ENCODE data around the gene EVL.
"Not testable (repeated sequence)": the region's sequence is repeated elsewhere in the genome, so short reads cannot be mapped to it uniquely, and the experiment has no call there.

EVL gene

DNA sequence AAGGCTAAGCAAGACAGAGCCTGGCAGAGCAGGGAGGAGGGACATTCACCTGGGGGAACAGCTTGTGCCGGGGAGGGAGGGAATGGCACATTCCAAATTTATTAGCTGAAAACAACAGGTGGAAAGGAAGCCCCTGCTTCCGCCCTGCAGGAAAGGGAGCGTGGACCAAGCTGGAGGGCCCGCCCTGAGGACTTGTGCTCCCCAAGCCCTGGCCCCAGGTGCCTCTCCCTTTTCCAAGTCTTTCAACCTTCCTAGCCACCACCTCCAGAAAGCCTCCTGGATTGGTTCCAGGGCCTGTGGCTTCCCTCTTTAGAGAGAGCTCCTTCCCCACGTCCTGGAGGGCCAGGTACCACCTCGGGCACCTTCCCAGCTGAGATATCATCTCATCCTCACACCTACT, 91.6 kb downstream of the EVL start:
- no peaks in the 10 kb centered on the region for H3K4me1 ChIP-seq (ENCODE audit: insufficient read depth, low read length, poor library complexity, severe bottlenecking)
- no peaks in the 10 kb centered on the region for H4K20me1 ChIP-seq (ENCODE audit: insufficient read depth, low read length, poor library complexity, severe bottlenecking)
- H3K79me2 ChIP-seq (ENCODE audit: insufficient read depth, low read length): no peaks in the 10 kb centered on the region
- no peaks in the 10 kb centered on the region for H3K9me2 ChIP-seq (replicated peaks; ENCODE audit: low read depth, low read length)
- no peak for TF ChIP-seq EZH2phosphoT487 (IDR thresholded peaks at IDR 0.05; ENCODE audit: borderline replicate concordance)
- TF ChIP-seq CTCF (conservative IDR thresholded peaks at IDR 0.05; ENCODE audit: low read length): no peak
- no peak overlapping the region for H2AFZ ChIP-seq (ENCODE audit: low read length)
- H3K9me3 ChIP-seq (ENCODE audit: insufficient read depth, low read depth, low read length): no peaks in the 10 kb centered on the region; the same call in 1 of the 2 replicates
- no peak overlapping the region for H3K9ac ChIP-seq (ENCODE audit: low read depth, low read length, poor library complexity, severe bottlenecking)
- H3K4me2 ChIP-seq (ENCODE audit: low read depth, low read length, poor library complexity, severe bottlenecking): no peak overlapping the region
- H3F3A ChIP-seq (ENCODE audit: low read depth): no peaks in the 10 kb centered on the region
- no peak overlapping the region for H3K4me3 ChIP-seq (ENCODE audit: low read length, poor library complexity, severe bottlenecking)
- H3K36me3 ChIP-seq (ENCODE audit: insufficient read depth, low read length): no peaks in the 10 kb centered on the region
- no peaks in the 10 kb centered on the region for H3K27me3 ChIP-seq (ENCODE audit: insufficient read depth, low read length, poor library complexity, severe bottlenecking)

- H3K9me3 ChIP-seq (ENCODE audit: insufficient read depth, low read depth, low read length); H3F3A ChIP-seq (ENCODE audit: low read depth); H3K79me2 ChIP-seq (ENCODE audit: insufficient read depth, low read length); H3K4me3 ChIP-seq (ENCODE audit: low read length, poor library complexity, severe bottlenecking); H2AFZ ChIP-seq (ENCODE audit: low read length); H3K9ac ChIP-seq (ENCODE audit: low read depth, low read length, poor library complexity, severe bottlenecking); H4K20me1 ChIP-seq (ENCODE audit: insufficient read depth, low read length, poor library complexity, severe bottlenecking); H3K36me3 ChIP-seq (ENCODE audit: insufficient read depth, low read length); H3K9me2 ChIP-seq (replicated peaks; ENCODE audit: low read depth, low read length); H3K4me2 ChIP-seq (ENCODE audit: low read depth, low read length, poor library complexity, severe bottlenecking); H3K27me3 ChIP-seq (ENCODE audit: insufficient read depth, low read length, poor library complexity, severe bottlenecking); H3K4me1 ChIP-seq (ENCODE audit: insufficient read depth, low read length, poor library complexity, severe bottlenecking): not testable (repeated sequence)
Measured at GRCh38 chr14:100157548-100158232, 92.5 kb downstream of the EVL start.

DNA sequence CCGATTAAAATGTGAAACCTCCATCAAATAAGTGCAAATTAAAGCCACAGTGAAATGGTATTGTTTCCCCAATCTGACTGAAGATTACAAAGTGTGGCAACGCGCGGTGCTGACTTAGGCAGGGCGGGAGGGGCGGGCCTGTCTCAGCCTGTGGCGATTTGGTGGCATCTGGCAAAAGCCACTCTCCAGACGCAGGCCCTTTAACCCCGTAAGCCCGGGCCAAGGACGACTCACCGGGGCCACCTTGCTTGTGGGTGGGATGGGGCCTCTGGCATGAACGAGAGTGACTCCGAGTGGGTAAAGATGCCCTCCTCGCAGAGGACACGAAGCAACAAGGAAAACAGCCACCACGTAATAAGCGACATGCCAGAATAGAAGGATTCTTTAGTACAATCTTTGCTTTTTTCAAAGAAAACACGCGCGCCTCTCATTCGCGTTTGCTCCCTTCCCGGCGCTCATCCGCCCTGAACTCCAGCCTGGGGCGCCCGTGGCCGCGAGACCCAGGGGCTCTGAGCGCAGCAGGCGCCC, 93.4 kb downstream of the EVL start:
- Histone ChIP-seq H3K4me1 (ENCODE audit: insufficient read depth, low read length, poor library complexity, severe bottlenecking) (no peaks in the 10 kb centered on the region), H3K9me3 (ENCODE audit: insufficient read depth, low read depth, low read length) (no peaks in the 10 kb centered on the region; the same call in 1 of the 2 replicates), H3K9me2 (replicated peaks; ENCODE audit: low read depth, low read length) (no peaks in the 10 kb centered on the region), H3F3A (ENCODE audit: low read depth) (no peaks in the 10 kb centered on the region), H3K79me2 (ENCODE audit: insufficient read depth, low read length) (no peaks in the 10 kb centered on the region), H3K36me3 (ENCODE audit: insufficient read depth, low read length) (no peaks in the 10 kb centered on the region), H4K20me1 (ENCODE audit: insufficient read depth, low read length, poor library complexity, severe bottlenecking) (no peaks in the 10 kb centered on the region), H3K4me2 (ENCODE audit: low read depth, low read length, poor library complexity, severe bottlenecking) (no peak overlapping the region), H2AFZ (ENCODE audit: low read length) (no peak overlapping the region), H3K4me3 (ENCODE audit: low read length, poor library complexity, severe bottlenecking) (no peak overlapping the region), H3K27me3 (ENCODE audit: insufficient read depth, low read length, poor library complexity, severe bottlenecking) (no peaks in the 10 kb centered on the region), H3K9ac (ENCODE audit: low read depth, low read length, poor library complexity, severe bottlenecking) (no peak overlapping the region)
- TF ChIP-seq EZH2phosphoT487 (IDR thresholded peaks at IDR 0.05; ENCODE audit: borderline replicate concordance) (no peak), CTCF (conservative IDR thresholded peaks at IDR 0.05; ENCODE audit: low read length) (no peak)

Data from Loucy (cell line).